Kidney capillary endothelial cell (primary cell): ENCODE results near the gene CMSS1.
"Not testable (repeated sequence)": the region's sequence is repeated elsewhere in the genome, so short reads cannot be mapped to it uniquely, and the experiment has no call there.

Experiments
- DNase-seq: peaks from one replicate; pipeline ENCODE4 v3.0.0-alpha.2; 2018; ENCODE audit warnings: low spot score

CMSS1 gene

DNA sequence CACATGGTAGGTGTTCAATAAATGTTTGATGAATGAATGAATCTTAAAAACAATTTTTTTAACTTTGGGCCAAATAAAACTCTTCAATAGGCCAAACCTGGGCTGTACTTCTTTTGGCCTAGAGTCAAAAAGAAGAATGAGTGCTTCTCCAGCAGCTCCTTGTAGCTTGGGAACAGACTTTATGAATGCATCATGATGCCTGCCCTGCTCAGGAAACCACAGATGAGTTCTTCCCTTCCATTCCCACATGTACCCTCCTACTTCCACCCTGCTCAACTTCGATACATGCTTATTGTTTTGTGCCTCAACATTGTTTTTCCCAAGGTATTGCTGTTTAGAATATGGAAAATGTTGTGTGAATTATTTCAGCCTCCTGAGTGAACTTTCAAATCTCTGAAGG lies 209.7 kb downstream of the CMSS1 start:
- DNase-seq: no peak

- DNase-seq: no peak
Measured at GRCh38 chr3:100029052-100029451, 211.4 kb downstream of the CMSS1 start.

DNA sequence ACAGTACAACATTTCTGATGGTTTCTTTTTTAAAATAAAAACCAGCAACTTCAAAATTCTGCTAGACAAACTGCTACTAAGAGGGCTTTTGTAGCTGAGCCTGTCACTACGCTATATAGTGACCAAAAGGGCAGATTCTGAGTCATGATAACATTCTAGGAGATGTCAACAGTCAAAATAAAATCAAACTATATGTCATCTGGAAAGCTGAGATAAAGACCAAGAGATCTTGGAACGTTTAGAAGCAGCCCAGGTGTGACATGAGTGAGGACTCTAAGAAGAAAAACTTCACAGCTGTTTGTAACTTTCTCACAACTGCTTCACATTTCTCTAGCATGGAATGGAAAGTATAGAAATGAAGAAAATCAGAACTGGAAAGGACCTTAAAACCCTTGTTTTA lies 212.0 kb downstream of the CMSS1 start:
- no peak for DNase-seq

DNA sequence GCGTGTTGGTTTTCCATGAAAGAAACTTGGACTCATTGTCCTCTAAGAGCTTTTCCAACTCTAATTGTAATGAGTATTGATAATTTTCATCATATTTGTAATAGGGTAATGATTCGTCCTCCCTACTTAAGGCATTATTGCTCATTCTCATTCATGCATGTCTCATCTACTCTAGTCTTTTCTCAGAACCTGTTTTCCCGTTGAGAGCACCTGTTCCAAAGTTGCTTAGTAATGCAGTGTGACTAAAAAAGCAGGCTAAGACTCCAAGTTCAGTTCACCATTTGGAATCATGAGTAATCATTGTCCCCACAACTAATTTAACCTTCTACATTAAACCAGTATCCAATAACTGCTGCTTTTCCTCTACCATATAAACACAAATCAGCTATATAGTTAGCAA lies 212.7 kb downstream of the CMSS1 start:
- no peak for DNase-seq

- no peak for DNase-seq
Measured at GRCh38 chr3:100030914-100031425, 213.3 kb downstream of the CMSS1 start.

- no peak for DNase-seq
Measured at GRCh38 chr3:100032243-100032642, 214.6 kb downstream of the CMSS1 start.

DNA sequence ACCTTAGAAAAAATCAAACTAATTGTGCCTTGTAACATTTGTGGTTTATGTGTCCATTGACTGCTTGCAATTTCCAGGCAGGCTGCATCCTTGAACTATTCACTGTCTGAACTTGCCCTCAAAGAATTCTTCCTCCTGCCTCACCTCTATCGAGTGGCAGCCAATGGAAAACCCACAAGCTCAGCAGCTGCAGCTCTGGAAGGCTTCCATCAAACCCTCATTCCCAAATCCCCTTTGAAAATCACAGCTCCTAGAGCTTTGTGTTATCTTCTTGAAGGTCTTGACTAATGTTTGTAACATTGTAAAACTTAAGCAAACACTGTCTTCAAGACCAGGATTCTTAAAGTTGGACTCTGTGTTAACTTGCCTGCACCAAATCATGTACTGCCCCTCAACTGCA lies 215.5 kb downstream of the CMSS1 start:
- DNase-seq: no peak

- DNase-seq: no peak
Measured at GRCh38 chr3:100033903-100034471, 216.3 kb downstream of the CMSS1 start.

DNA sequence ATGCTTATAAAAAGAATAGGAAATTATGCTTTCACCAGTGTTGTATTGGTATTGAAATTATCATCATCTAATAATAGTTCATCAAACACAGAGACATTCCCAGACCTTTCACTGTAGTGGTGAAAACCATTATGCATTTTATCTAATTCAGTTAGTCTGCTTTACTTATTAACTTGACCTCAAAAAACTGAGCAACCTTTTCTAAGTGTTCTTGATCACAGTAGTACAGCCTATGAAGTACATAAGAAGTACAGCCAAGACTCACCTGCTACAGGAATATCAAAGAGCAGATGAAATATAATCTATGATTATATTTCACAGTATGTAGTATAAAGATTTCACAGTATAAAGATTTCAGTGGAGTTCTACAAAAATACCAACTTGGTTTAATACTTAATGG lies 221.4 kb downstream of the CMSS1 start:
- no peak for DNase-seq

- DNase-seq: peak; percentile 54
Measured at GRCh38 chr3:100040451-100041225, 223.0 kb downstream of the CMSS1 start.

DNA sequence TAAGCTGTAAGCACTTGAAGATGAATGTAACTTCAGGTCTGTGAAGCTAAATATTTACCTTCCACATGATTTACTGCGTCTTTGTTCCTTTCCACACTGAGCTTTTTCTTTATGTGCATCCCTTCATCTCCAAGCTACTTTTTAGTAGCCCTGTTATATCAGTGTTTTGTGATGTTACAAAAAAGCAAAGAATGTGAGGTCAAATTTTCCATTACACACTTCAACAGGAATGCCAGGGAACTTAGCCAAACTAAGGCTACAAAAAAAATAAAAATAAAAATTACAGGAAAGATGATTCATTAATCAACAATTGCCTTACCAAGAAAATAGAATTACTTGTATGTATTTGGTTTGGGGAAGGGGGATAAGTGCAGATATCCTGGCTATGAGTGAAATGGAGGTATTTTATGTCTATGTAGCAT lies 223.7 kb downstream of the CMSS1 start:
- DNase-seq: peak; percentile 98

DNA sequence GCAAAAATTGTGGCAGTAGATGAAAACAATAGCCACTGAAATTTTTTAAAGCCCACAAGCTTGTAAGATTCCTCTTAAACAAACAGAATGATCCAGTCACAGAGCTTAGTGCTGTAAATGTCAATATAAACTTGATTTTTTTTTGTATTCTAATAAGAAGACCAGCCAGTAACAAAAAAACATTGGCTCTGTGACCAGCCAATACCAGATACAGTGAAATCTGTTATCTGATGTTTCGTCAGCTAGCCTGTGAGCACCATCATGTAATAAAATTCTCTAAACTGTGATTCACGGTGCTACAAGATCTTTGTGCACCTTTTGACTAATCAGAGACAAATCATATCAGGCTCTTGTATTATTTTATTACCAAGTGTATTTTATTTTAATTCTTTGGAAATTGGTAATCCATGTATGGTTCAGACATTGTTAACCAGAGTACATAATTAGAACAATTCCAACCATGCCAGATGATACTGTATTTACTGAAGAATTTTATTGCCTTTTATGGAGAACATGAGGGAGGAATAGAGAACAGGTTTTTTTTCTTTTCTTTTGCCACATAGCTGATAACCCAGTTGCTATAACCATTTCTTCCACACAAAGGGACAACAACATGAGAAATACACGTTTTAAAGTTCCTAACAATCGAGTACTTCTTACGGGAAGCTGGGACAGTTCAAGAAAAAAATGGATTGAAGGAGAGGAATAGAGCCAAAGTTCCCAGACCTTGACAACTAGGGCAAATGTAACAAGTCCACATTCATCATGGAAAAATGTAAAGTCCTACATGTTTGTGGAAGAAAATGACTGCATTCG lies 224.7 kb downstream of the CMSS1 start:
- DNase-seq: peak; percentile 11

- DNase-seq: no peak
Measured at GRCh38 chr3:100043271-100043670, 225.6 kb downstream of the CMSS1 start.

GRCh38 chr3:100044369-100044768 lies 226.7 kb downstream of the CMSS1 start:
- DNase-seq: no peak

GRCh38 chr3:100045696-100046095 lies 228.0 kb downstream of the CMSS1 start:
- DNase-seq: no peak

DNA sequence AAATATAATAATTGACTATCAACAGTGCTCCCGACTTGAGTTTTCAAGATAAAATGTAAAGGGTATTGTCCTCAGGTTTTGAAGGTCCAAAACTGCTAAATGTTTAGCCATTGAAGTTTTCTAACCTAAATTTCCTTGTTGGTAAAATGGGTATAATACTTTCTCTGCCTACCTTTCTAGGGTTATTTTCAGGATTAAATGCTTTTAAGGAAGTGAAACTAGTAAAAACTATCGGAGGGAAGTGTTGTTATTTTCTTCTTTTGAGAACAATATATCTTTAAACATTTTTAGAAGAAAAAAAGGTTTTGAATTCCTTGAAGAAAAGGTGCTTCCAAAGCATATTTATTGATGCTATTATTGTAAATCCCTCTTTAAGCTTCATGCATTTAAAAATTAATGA lies 229.3 kb downstream of the CMSS1 start:
- no peak for DNase-seq

DNA sequence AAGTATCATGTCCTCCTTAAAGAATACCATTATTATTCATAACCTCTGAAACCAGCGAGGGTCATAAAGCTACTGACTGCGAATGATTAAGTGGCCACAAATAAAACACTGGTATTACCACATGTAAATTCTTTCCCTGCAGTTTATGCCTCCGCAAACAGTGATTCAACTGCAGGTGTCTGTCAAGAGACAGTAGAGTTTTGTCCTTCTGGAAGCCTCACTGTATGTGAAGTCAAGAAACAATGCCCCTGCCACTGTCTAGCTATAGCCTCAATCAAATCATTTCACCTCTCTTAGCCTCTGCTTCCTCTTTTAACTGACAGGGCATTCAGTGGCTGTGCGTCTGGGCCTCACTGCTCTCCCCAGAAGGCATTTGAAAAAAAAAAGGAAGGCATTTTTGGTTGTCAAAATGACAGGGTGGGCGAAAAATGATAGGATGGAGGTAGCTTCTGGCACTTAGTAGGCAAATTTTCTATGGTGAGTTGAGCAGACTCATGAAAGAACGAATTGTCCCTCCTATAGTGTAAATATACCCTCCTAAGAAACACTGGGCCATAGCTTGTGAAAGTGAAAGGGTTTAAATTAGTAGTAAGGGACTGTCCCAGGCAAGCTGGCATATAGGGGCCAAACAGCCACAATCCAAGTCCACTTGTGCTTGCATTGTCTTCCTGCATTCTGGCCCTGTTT lies 229.9 kb downstream of the CMSS1 start:
- DNase-seq: no peak

GRCh38 chr3:100048248-100048647 lies 230.6 kb downstream of the CMSS1 start:
- DNase-seq: no peak

DNA sequence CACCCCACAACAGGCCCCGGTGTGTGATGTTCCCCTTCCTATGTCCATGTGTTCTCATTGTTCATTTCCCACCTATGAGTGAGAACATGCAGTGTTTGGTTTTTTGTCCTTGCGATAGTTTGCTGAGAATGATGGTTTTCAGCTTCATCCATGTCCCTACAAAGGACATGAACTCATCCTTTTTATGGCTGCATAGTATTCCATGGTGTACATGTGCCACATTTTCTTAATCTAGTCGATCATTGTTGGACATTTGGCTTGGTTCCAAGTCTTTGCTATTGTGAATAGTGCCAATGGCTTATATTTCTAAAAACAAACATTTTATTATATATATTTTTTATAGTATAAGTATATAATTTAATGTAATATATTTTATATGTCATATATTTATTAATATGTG lies 233.9 kb downstream of the CMSS1 start:
- not testable (repeated sequence) for DNase-seq

DNA sequence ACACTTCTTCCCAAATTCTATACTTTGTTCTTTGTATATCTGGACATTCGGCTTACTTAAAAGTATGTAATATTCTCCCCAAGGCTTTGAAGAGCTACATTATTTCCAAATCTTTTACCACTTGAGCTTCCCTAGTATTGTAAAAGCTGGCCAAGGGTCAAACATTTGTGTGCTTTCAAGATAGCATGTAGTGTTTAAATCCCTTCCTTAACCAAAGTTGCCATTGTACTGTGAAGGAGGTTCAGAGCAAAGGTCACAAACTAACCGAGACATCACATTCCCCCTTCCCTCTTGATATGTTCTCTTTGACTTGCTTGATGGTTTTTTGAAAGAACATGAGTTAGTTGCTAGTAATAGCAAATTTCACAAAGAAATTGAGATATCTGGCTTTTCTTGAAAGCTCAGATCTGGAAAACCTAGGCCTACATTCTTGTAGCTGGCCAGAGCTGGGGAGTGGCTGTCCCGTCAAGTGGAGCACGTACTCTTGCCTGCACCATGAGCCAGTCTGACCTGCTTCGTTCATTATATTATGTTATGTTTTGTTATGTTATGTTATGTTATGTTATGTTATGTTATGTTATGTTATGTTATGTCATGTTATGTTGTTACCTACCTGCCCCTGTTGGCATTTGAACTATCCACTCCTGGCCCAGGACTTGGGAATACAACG lies 236.4 kb downstream of the CMSS1 start:
- DNase-seq: no peak

DNA sequence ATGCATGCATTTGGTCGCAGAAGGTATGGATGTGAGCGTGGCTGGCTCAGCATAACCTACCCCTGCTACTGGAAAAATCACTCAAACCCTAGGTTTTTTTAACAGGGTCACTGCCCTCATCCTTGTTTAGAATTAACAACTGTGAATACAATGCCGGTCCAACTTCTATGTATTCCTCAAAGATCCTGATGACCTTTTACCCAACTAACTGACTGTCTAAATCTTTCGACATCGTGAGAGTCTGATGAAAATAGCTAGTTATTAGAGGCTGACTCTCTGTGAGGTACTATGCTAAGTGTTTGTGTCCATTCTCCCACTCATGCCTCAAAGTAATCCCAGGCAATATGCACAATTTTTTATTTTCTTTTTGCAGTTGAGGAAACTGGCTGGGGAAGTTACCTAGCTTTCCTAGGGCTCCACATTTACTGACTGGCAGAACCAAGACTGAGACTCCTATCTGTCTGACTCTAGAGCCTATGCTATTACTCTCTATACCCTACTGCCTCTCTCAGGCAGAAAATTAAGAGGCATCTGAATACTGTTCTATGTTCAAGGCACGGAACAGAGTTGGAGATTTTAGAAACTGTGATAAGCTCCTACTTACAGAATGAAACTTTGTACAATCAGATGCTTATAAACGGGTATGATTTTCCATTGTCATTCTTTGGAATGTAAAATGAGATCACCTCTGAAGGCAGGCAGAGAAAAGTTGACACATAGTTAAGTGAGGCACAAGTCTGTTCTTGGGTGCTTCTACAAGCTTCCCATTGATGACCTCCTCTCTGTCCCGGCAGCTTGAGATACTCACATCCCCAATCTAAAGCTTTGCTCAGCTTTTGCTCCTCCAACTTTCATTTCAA lies 240.3 kb downstream of the CMSS1 start:
- DNase-seq: no peak
